ENCODE results near the gene CHRND.

DNA sequence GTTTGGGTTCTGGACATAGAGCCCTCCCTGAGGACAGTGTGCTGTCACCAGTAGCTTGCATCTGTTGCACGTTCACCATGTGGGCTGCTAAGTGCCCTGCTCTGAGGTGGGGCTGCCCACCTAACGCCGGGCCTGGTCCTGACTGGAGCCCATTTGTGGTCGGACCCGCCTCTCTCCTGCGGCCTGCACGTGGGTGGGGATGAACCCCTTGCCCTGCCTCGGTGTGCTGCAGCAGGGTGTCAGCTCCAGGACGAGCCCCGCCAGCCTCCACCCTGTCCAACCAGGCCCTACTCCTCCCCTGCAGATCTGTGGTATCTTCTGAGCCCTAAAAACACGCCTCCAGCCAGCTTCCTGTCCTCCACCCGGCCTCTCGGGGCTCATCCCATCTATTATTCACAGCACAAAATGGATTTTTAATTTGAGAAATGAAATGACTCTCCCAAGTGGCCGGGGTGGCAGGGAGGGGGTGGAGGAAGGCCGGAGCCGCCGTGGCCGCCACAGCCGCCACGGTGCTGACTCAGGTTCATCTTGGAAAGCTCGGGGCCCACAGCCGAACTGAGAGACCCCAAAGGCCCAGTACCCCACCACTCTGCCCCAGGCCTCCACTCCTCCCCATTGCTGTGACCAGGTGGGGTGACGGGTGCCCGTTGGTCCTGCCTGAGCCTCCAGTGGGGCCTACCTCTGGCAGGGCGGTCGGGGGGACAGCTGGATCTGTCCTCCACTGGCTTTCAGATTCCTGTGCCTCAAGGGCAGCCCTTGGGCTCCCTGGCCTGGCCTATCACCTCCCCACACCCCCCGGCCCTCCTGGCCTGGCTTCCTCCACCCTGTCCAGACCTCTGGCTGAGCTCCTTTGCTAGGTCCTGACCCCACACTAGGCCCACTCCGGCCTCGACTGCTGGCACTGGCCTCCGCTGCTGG, 35.5 kb upstream of the CHRND start:
- TF ChIP-seq CTCF (IDR thresholded peaks at IDR 0.05; ENCODE audit: poor library complexity, severe bottlenecking) (no peak), POLR2AphosphoS5 (IDR thresholded peaks at IDR 0.05) (no peak), EP300 (conservative IDR thresholded peaks at IDR 0.05; ENCODE audit: poor library complexity, severe bottlenecking) (no peak), SMC3 (conservative IDR thresholded peaks at IDR 0.05; ENCODE audit: poor library complexity) (no peak), TAF1 (IDR thresholded peaks at IDR 0.05; ENCODE audit: low read depth) (no peak), RAD21 (conservative IDR thresholded peaks at IDR 0.05) (no peak)

Data from neural cell (in vitro differentiated cells).